H1 (cell line): ENCODE measurements around the gene SYNPR. TPM values are rescaled to one million over a fixed set of nuclear protein-coding genes. Genes with fewer than 3 reads are reported as not detected.

Experiments
- ASH2L ChIP-seq: fragments of 200-600, 300-600 bp; sonication (generic); IDR thresholded peaks from one replicate; pipeline ENCODE4 v1.7.1; 2017; ENCODE audit warnings: low read length
- CEBPB ChIP-seq: IDR thresholded peaks from 2 replicates; pipeline ENCODE4 v1.6.1; 2012; ENCODE audit warnings: low read depth, low read length
- CHD2 ChIP-seq: IDR thresholded peaks from 2 replicates; pipeline ENCODE4 v1.6.1; 2012; ENCODE audit warnings: low read length, improper control_type of control experiment
- CHD7 ChIP-seq: fragments of 300-600 bp; sonication (generic); IDR thresholded peaks from 2 replicates; pipeline ENCODE4 v1.7.1; 2012; ENCODE audit warnings: low read length, moderate library complexity, mild to moderate bottlenecking, inconsistent platforms; ENCODE audit not compliant: insufficient replicate concordance
- EZH2 ChIP-seq: fragments of 200-600 bp; sonication (generic); IDR thresholded peaks from 2 replicates; pipeline ENCODE4 v1.7.1; 2012; ENCODE audit warnings: low read depth, mild to moderate bottlenecking, moderate library complexity, low read length, inconsistent platforms; ENCODE audit not compliant: severe bottlenecking
- GABPA ChIP-seq: IDR thresholded peaks from 2 replicates; pipeline ENCODE4 v1.6.1; 2011; ENCODE audit warnings: mild to moderate bottlenecking, low read length, moderate library complexity, borderline replicate concordance; ENCODE audit not compliant: insufficient read depth
- POLR2AphosphoS5 ChIP-seq: IDR thresholded peaks from 2 replicates; pipeline ENCODE4 v1.6.1; 2011; ENCODE audit warnings: low read depth, low read length
- SRF ChIP-seq: IDR thresholded peaks from 2 replicates; pipeline ENCODE4 v1.6.1; 2011; ENCODE audit warnings: mild to moderate bottlenecking, low read depth, low read length, moderate library complexity
- SUZ12 ChIP-seq: fragments of 200-600 bp; sonication (generic); IDR thresholded peaks from 2 replicates; pipeline ENCODE4 v1.6.1; 2012; ENCODE audit warnings: mild to moderate bottlenecking, inconsistent platforms, low read length, moderate library complexity, mixed read lengths
- polyA plus RNA-seq, 7 experiments: library from polyadenylated mRNA; depleted of rRNA in 3 of 7; stranded (reverse) in 5 of 7; unstranded in 2 of 7; fragments of >200 nt in 5 of 7; fragments of 200-250 nt in 2 of 7; gene quantifications; 1 replicate in 5 of 7; 2 replicates in 1 of 7; 4 replicates in 1 of 7; pipeline versions ENCODE4 v1.2.1 to v1.2.3, GENCODE V29; 2011 to 2013; ENCODE audit warnings: missing spikeins in 2 of 7, mixed read lengths in 2 of 7
- total RNA-seq: library from RNA; stranded (reverse); fragmentation: NEBNext Ultra II Directional; extraction: Animal tissue kit (Norgen Biotek cat#: 25700); gene quantifications from 2 replicates; pipeline ENCODE4 v1.2.1, GENCODE V29; 2021

The SYNPR gene
- total and polyA plus RNA-seq, 2 of the 8 experiments (the other 6 are each of a cell fraction or from before 2014, with no cell fraction given) = 0.39 to 0.99 TPM

GRCh38 chr3:63251499-63251898, 26.6 kb upstream of the SYNPR start (continued):
- TF ChIP-seq CHD2 (no peak), EZH2 (no peak), GABPA (no peak), CHD7 (no peak), SUZ12 (no peak), ASH2L (no peak), POLR2AphosphoS5 (no peak), SRF (no peak), CEBPB (no peak)
